PFSK-1 (cell line): ENCODE measurements around the gene ZNF618.

Experiments used
- POLR2AphosphoS5 ChIP-seq: IDR thresholded peaks from 2 replicates; pipeline ENCODE4 v1.6.1; 2012; ENCODE audit warnings: low read depth, mild to moderate bottlenecking, control low read depth, low read length, moderate library complexity
- SIN3A ChIP-seq: IDR thresholded peaks from 2 replicates; pipeline ENCODE4 v1.6.1; 2012; ENCODE audit warnings: mild to moderate bottlenecking, low read length, moderate library complexity, borderline replicate concordance; ENCODE audit not compliant: insufficient read depth
- TAF1 ChIP-seq: IDR thresholded peaks from 2 replicates; pipeline ENCODE4 v1.6.1; 2012; ENCODE audit warnings: low read length, control low read depth, borderline replicate concordance; ENCODE audit not compliant: insufficient read depth

DNA sequence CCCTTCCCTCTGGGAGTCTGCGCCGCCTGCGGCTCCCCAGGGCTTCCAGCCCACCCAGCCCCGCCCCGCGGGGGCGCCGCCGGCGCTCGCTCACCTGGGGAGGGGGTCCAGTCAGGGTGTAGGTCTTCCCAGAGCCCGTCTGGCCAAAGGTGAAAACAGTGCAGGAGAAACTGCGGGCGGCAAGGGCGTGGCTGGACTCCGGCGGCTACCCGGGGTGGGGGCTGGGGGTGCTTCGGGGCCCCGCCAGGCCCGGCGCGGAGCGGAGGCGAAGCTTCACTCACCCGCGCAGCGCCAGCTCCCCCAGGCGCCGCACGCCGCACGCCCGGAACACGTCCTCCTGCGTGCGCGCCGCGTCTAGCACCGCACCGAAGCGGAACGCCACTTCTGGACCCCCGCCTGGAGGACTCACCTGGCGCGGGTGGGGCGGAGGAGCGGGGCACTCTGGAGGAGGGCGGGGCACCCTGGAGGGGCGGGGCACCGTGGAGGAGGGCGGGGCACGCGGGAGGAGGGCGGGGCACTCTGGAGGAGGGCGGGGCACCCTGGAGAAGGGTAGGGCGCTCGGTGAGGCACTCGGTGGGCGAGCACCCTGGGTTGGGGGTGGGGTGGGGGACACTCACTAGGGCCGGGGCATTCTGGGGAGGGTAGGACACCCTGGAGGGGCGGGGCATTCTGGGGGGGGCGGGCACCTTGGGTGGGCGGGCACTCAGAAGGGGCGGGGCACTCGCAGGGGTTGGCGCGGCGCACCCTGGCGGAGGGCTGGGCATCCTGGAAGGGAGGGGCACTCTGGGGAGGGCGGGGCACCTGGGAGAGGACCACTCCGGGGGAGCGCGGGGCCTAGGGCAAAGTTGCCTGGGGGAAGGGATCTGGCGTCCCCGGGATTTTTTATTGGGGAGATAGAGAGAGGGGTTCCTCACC, 222.2 kb downstream of the ZNF618 start:
- TF ChIP-seq POLR2AphosphoS5 (no peak), SIN3A (no peak), TAF1 (no peak)
